MM.1S (cell line): ENCODE data around the gene PRUNE2.

ENCODE experiments used
- DNase-seq: peaks from one replicate; pipeline ENCODE4 v3.0.0-alpha.2; 2015
- H2AFZ ChIP-seq: fragments of 300-600 bp; sonication (generic); 2 replicates; pipeline ENCODE4 v1.6.0; 2016; ENCODE audit warnings: antibody characterized with exemption, low read length
- H3F3A ChIP-seq: fragments of 300-600 bp; sonication (generic); 2 replicates; pipeline ENCODE4 v1.6.1; 2016; ENCODE audit warnings: mild to moderate bottlenecking, antibody characterized with exemption, low read length, moderate library complexity, mixed read lengths; ENCODE audit not compliant: insufficient read depth
- H3K27ac ChIP-seq: fragments of 300-600 bp; sonication (generic); 2 replicates; pipeline ENCODE4 v1.5.1; 2016; ENCODE audit warnings: mild to moderate bottlenecking, low read length
- H3K27me3 ChIP-seq: fragments of 300-600 bp; sonication (generic); replicated peaks from 2 replicates; pipeline ENCODE4 v1.6.0; 2016; ENCODE audit warnings: low read length; ENCODE audit not compliant: insufficient read depth
- H3K36me3 ChIP-seq: fragments of 300-600 bp; sonication (generic); replicated peaks from 2 replicates; pipeline ENCODE4 v1.6.1; 2016; ENCODE audit warnings: mild to moderate bottlenecking, low read length, mixed read lengths; ENCODE audit not compliant: insufficient read depth
- H3K4me1 ChIP-seq: fragments of 300-600 bp; sonication (generic); 2 replicates; pipeline ENCODE4 v1.6.1; 2016; ENCODE audit warnings: low read length, mixed read lengths
- H3K4me2 ChIP-seq: fragments of 300-600 bp; sonication (generic); 2 replicates; pipeline ENCODE4 v1.6.0; 2016; ENCODE audit warnings: low read depth, low read length
- H3K4me3 ChIP-seq: fragments of 300-600 bp; sonication (generic); 2 replicates; pipeline ENCODE4 v1.5.1; 2016; ENCODE audit warnings: low read length, mixed read lengths
- H3K79me2 ChIP-seq: fragments of 300-600 bp; sonication (generic); 2 replicates; pipeline ENCODE4 v1.6.1; 2016; ENCODE audit warnings: mixed run types, low read length, mixed read lengths
- H3K9ac ChIP-seq: fragments of 300-600 bp; sonication (generic); 2 replicates; pipeline ENCODE4 v1.6.1; 2016; ENCODE audit warnings: low read length, mixed read lengths
- H3K9me2 ChIP-seq: fragments of 300-600 bp; sonication (generic); replicated peaks from 2 replicates; pipeline ENCODE4 v1.6.1; 2016; ENCODE audit warnings: mild to moderate bottlenecking, low read length, mixed read lengths; ENCODE audit not compliant: insufficient read depth
- H3K9me3 ChIP-seq: fragments of 300-600 bp; sonication (generic); replicated peaks from 2 replicates; pipeline ENCODE4 v1.6.1; 2016; ENCODE audit warnings: mild to moderate bottlenecking, low read length, mixed read lengths; ENCODE audit not compliant: insufficient read depth
- H4K20me1 ChIP-seq: fragments of 300-600 bp; sonication (generic); 2 replicates; pipeline ENCODE4 v1.6.1; 2016; ENCODE audit warnings: mild to moderate bottlenecking, low read length, moderate library complexity, mixed read lengths; ENCODE audit not compliant: insufficient read depth
- CTCF ChIP-seq: fragments of 300-600 bp; sonication (generic); IDR thresholded peaks from 2 replicates; pipeline ENCODE4 v1.5.1; 2016; ENCODE audit warnings: antibody characterized with exemption, low read length, mixed read lengths
- EZH2 ChIP-seq: fragments of 300-600 bp; sonication (generic); optimal IDR thresholded peaks from 2 replicates; pipeline ENCODE3; 2017; ENCODE audit warnings: low read depth, mild to moderate bottlenecking, antibody characterized with exemption, low read length, mixed read lengths
- EZH2phosphoT487 ChIP-seq: fragments of 300-600 bp; sonication (generic); IDR thresholded peaks from 2 replicates; pipeline ENCODE4 v1.6.1; 2018; ENCODE audit warnings: antibody characterized with exemption, low read length

The PRUNE2 gene

GRCh38 chr9:76626980-76627379 is 278.9 kb downstream of the PRUNE2 start:
- Histone ChIP-seq H3K4me1 (peaks cover 36% of the 10 kb centered on the region), H3K27ac (no peak overlapping the region)

GRCh38 chr9:76626141-76626540 is 279.8 kb downstream of the PRUNE2 start:
- Histone ChIP-seq H3F3A (peaks cover 26% of the 10 kb centered on the region), H3K9me3 (no peaks in the 10 kb centered on the region), H3K4me2 (no peak overlapping the region), H3K4me3 (no peak overlapping the region), H2AFZ (no peak overlapping the region), H3K4me1 (peaks cover 36% of the 10 kb centered on the region), H3K79me2 (no peaks in the 10 kb centered on the region), H4K20me1 (no peaks in the 10 kb centered on the region), H3K27me3 (peaks cover 22% of the 10 kb centered on the region), H3K27ac (no peak overlapping the region), H3K9me2 (no peaks in the 10 kb centered on the region), H3K9ac (no peak overlapping the region), H3K36me3 (no peaks in the 10 kb centered on the region)
- TF ChIP-seq EZH2phosphoT487: no peak
- TF ChIP-seq CTCF: no peak
- TF ChIP-seq EZH2: no peak
- DNase-seq: no peak

More at GRCh38 chr9:76626980-76627379, 278.9 kb downstream of the PRUNE2 start:
- Histone ChIP-seq H3K79me2 (no peaks in the 10 kb centered on the region), H3K9ac (no peak overlapping the region), H3K27me3 (peaks cover 22% of the 10 kb centered on the region), H3K9me3 (no peaks in the 10 kb centered on the region), H3K9me2 (no peaks in the 10 kb centered on the region), H3K4me2 (no peak overlapping the region), H3K4me3 (no peak overlapping the region), H3K36me3 (no peaks in the 10 kb centered on the region), H4K20me1 (no peaks in the 10 kb centered on the region), H2AFZ (no peak overlapping the region), H3F3A (peaks cover 26% of the 10 kb centered on the region)
- DNase-seq: no peak
- TF ChIP-seq EZH2phosphoT487: no peak
- no peak for TF ChIP-seq EZH2
- TF ChIP-seq CTCF: no peak

GRCh38 chr9:76624391-76625048 is 281.4 kb downstream of the PRUNE2 start:
- Histone ChIP-seq H3K27ac (peak overlapping the region; percentile 52; the same call in 1 of the 2 replicates), H3K9me3 (no peaks in the 10 kb centered on the region), H2AFZ (no peak overlapping the region), H3K79me2 (no peaks in the 10 kb centered on the region), H3K4me3 (peak overlapping the region; percentile 37), H3K36me3 (no peaks in the 10 kb centered on the region), H3F3A (peaks cover 19% of the 10 kb centered on the region), H3K4me1 (peaks cover 28% of the 10 kb centered on the region), H3K9ac (peak overlapping the region; percentile 7; the same call in 1 of the 2 replicates), H3K9me2 (no peaks in the 10 kb centered on the region), H4K20me1 (no peaks in the 10 kb centered on the region), H3K27me3 (peaks cover 22% of the 10 kb centered on the region), H3K4me2 (peak overlapping the region; percentile 73)
- no peak for TF ChIP-seq EZH2phosphoT487
- DNase-seq: peak; percentile 82

- no peaks in the 10 kb centered on the region for H3K9me2 ChIP-seq
- H3K27me3 ChIP-seq: peaks cover 4% of the 10 kb centered on the region; the same call in 1 of the 2 replicates
- no peak overlapping the region for H3K4me2 ChIP-seq
- H4K20me1 ChIP-seq: no peaks in the 10 kb centered on the region
- H3K4me1 ChIP-seq: peaks cover 22% of the 10 kb centered on the region
- H3K9ac ChIP-seq: no peak overlapping the region
- H3F3A ChIP-seq: peaks cover 19% of the 10 kb centered on the region
- no peak overlapping the region for H3K27ac ChIP-seq
- no peak overlapping the region for H2AFZ ChIP-seq
- H3K9me3 ChIP-seq: no peaks in the 10 kb centered on the region
- H3K36me3 ChIP-seq: no peaks in the 10 kb centered on the region
- no peaks in the 10 kb centered on the region for H3K79me2 ChIP-seq
- DNase-seq: no peak
- TF ChIP-seq EZH2: no peak
- TF ChIP-seq EZH2phosphoT487: no peak
- no peak for TF ChIP-seq CTCF
- no peak overlapping the region for H3K4me3 ChIP-seq
Measured at GRCh38 chr9:76620996-76621395, 284.9 kb downstream of the PRUNE2 start.
